ENCODE data around the gene ATP9A.
"Not testable (repeated sequence)": the region's sequence is repeated elsewhere in the genome, so short reads cannot be mapped to it uniquely, and the experiment has no call there.

- not testable (repeated sequence) for TF ChIP-seq CTCF, POLR2A (IDR thresholded peaks at IDR 0.05)
Observed at GRCh38 chr20:51656089-51656488, 112.1 kb downstream of the ATP9A start.
